Ovary (tissue), 3 donors: ENCODE measurements around the gene PARD6B.
"Not testable (repeated sequence)": the region's sequence is repeated elsewhere in the genome, so short reads cannot be mapped to it uniquely, and the experiment has no call there.

Experiments used
- CTCF ChIP-seq, 3 donors: fragments of 450-650 bp in 2 of 3; fragments of 200-600 bp in 1 of 3; IDR thresholded peaks; one replicate each; pipeline versions ENCODE4 v1.5.1 to v1.8.0; 2016 to 2022; ENCODE audit warnings: antibody characterized with exemption in 3 of 3, mild to moderate bottlenecking in 1 of 3
- POLR2A ChIP-seq: fragments of 450-650 bp; IDR thresholded peaks from one replicate; pipeline ENCODE4 v1.6.1; 2017; ENCODE audit warnings: antibody characterized with exemption, mild to moderate bottlenecking, moderate library complexity
- donor health status: DM: no; HTN: no; CAD: no.

GRCh38 chr20:50714426-50714825 is 17.0 kb upstream of the PARD6B start:
- not testable (repeated sequence) for TF ChIP-seq POLR2A; CTCF (IDR thresholded peaks at IDR 0.05)
